K562 treated with DMSO at 1 percent for 48 hours (cell line): ENCODE results near the gene ARHGAP32. TPM values are rescaled to one million over a fixed set of nuclear protein-coding genes. Genes with fewer than 3 reads are reported as not detected.

Source experiments
- total RNA-seq: library from RNA; unstranded; fragments of 300-600 nt; gene quantifications from 2 replicates; pipeline ENCODE4 v1.2.3, GENCODE V29; 2022; ENCODE audit warnings: low replicate concordance; ENCODE audit errors: extremely low read depth

Gene ARHGAP32
- total RNA-seq, result not detected in 2 replicates

DNA sequence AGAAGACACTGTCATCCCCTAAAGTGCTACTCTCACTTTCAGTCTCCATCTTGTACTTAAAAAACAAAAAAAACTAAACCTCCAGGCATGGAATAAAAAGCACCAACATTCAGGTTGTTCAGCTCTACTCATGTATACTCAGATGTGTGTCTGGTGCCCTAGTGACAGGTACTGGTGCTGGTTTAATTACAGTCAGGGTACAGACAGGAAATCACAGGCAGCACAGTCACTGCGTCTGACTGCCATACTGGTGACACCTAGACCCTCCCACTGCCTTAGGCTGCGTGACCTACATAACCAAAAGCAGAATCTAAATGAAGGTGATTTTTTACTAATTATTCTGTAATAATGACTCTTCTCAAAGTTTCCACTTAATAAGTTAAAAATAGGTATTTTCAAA, at the start of gene ARHGAP32:
Gene ARHGAP32 (minus strand): TSS at position 176 of the 400 bp plus-strand sequence. CDS start 127 bp downstream, at position 49.

GRCh38 chr11:128942817-128943427, 249.2 kb downstream of the ARHGAP32 start, which contains the start of gene TP53AIP1:
TP53AIP1 (minus strand) TSS chr11:128942871; CDS start chr11:128937818, 5,053 bp downstream.

Other genes with a start within 250 kb of the ARHGAP32 start
- gene TP53AIP1, start 249.5 kb downstream of the ARHGAP32 start, total RNA-seq, result not detected in 2 replicates
- not detected in 2 replicates for gene BARX2, start 183.5 kb upstream of the ARHGAP32 start, total RNA-seq